ENCODE results near the gene ZNF597. TPM values are rescaled to one million over a fixed set of nuclear protein-coding genes. Genes with fewer than 3 reads are reported as not detected.

The ZNF597 gene
- total RNA-seq, 2 experiments from 2014 or later = 2.3 to 2.5 TPM

GRCh38 chr16:3488801-3489200, 45.5 kb upstream of the ZNF597 start:
- ChIA-PET POLR2A (no interaction called here), CTCF (no interaction called here)
- Mint-ChIP-seq H3K9me3 (no peaks in the 10 kb centered on the region), H3K27ac (no peak overlapping the region), H3K36me3 (ENCODE audit: low read depth) (peaks cover 22% of the 10 kb centered on the region), H3K4me3 (no peak overlapping the region), H3K4me1 (ENCODE audit: low read depth) (peaks cover 4% of the 10 kb centered on the region), H3K27me3 (no peaks in the 10 kb centered on the region)
- TF ChIP-seq CTCF (IDR thresholded peaks at IDR 0.05) = no peak
- DNase-seq (no peak), ATAC-seq (ENCODE audit: poor library complexity) (no peak)
- Histone ChIP-seq H3K27ac (ENCODE audit: low read depth in 1 of 2, low read length in 2 of 2) (no peak overlapping the region), H3K27me3 (ENCODE audit: control insufficient read depth in 1 of 2, insufficient read depth in 2 of 2, low read length in 2 of 2) (no peaks in the 10 kb centered on the region), H3K4me3 (ENCODE audit: low read length) (no peak overlapping the region), H3K4me1 (ENCODE audit: insufficient read depth, low read length) (no peaks in the 10 kb centered on the region), H3K9me3 (ENCODE audit: control insufficient read depth in 1 of 2, insufficient read depth in 1 of 2, low read length in 2 of 2) (no peaks in the 10 kb centered on the region), H3K36me3 (ENCODE audit: insufficient read depth, low read length) (peaks cover 26% of the 10 kb centered on the region)
- intact Hi-C loops (cut with DNase I, micrococcal nuclease) = no loop called here

GRCh38 chr16:3487521-3488410, 44.5 kb upstream of the ZNF597 start:
- H3K4me1 ChIP-seq (ENCODE audit: insufficient read depth, low read length) = no peaks in the 10 kb centered on the region
- Mint-ChIP-seq H3K27me3 (no peaks in the 10 kb centered on the region), H3K36me3 (ENCODE audit: low read depth) (peaks cover 32% of the 10 kb centered on the region), H3K9me3 (no peaks in the 10 kb centered on the region), H3K4me1 (ENCODE audit: low read depth) (peaks cover 4% of the 10 kb centered on the region), H3K27ac (no peak overlapping the region), H3K4me3 (no peak overlapping the region)
- ATAC-seq (ENCODE audit: poor library complexity) (no peak), DNase-seq (no peak)
- intact Hi-C loops (cut with DNase I, micrococcal nuclease) = no loop called here
- H3K36me3 ChIP-seq (ENCODE audit: insufficient read depth, low read length) = peaks cover 36% of the 10 kb centered on the region
- H3K27ac ChIP-seq (ENCODE audit: low read depth in 1 of 2, low read length in 2 of 2) = no peak overlapping the region
- no peak overlapping the region for H3K4me3 ChIP-seq (ENCODE audit: low read length)
- TF ChIP-seq CTCF (IDR thresholded peaks at IDR 0.05) = no peak
- POLR2A ChIA-PET = no interaction called here
- CTCF ChIA-PET = no interaction called here
- H3K27me3 ChIP-seq (ENCODE audit: control insufficient read depth in 1 of 2, insufficient read depth in 2 of 2, low read length in 2 of 2) = no peaks in the 10 kb centered on the region
- no peaks in the 10 kb centered on the region for H3K9me3 ChIP-seq (ENCODE audit: control insufficient read depth in 1 of 2, insufficient read depth in 1 of 2, low read length in 2 of 2)

GRCh38 chr16:3486506-3487215, 43.4 kb upstream of the ZNF597 start:
- no peak overlapping the region for H3K27ac Mint-ChIP-seq
- no peak for DNase-seq
- no peaks in the 10 kb centered on the region for H3K4me1 ChIP-seq (ENCODE audit: insufficient read depth, low read length)
- no peak for ATAC-seq (ENCODE audit: poor library complexity)
- POLR2A ChIA-PET = no interaction called here
- H3K27me3 Mint-ChIP-seq = no peaks in the 10 kb centered on the region
- no peaks in the 10 kb centered on the region for H3K9me3 Mint-ChIP-seq
- H3K9me3 ChIP-seq (ENCODE audit: control insufficient read depth in 1 of 2, insufficient read depth in 1 of 2, low read length in 2 of 2) = no peaks in the 10 kb centered on the region
- intact Hi-C loops (cut with DNase I, micrococcal nuclease) = no loop called here
- H3K36me3 ChIP-seq (ENCODE audit: insufficient read depth, low read length) = peaks cover 41% of the 10 kb centered on the region
- no peaks in the 10 kb centered on the region for H3K27me3 ChIP-seq (ENCODE audit: control insufficient read depth in 1 of 2, insufficient read depth in 2 of 2, low read length in 2 of 2)
- no peak for TF ChIP-seq CTCF (IDR thresholded peaks at IDR 0.05)
- no peak overlapping the region for H3K27ac ChIP-seq (ENCODE audit: low read depth in 1 of 2, low read length in 2 of 2)
- H3K4me3 Mint-ChIP-seq = no peak overlapping the region
- no peak overlapping the region for H3K4me3 ChIP-seq (ENCODE audit: low read length)
- peaks cover 43% of the 10 kb centered on the region for H3K36me3 Mint-ChIP-seq (ENCODE audit: low read depth)
- peaks cover 4% of the 10 kb centered on the region for H3K4me1 Mint-ChIP-seq (ENCODE audit: low read depth)
- CTCF ChIA-PET = interaction anchor here (1.2 kb wide), 1 partner anchor 14 kb away, joined by 4 read pairs; the partner anchor contains the start of gene CLUAP1

Measured in CD4-positive, alpha-beta T cell (primary cell).